ENCODE results near the gene UCK2. TPM values are rescaled to one million over a fixed set of nuclear protein-coding genes. Genes with fewer than 3 reads are reported as not detected.

UCK2 gene
- total RNA-seq, 2 experiments from 2014 or later, result 66.5 to 72.2 TPM

GRCh38 chr1:165960881-165961280, 133.5 kb downstream of the UCK2 start:
- no peaks in the 10 kb centered on the region for H3K36me3 Mint-ChIP-seq (ENCODE audit: low read depth)
- CTCF ChIA-PET, result no interaction called here
- no peak for ATAC-seq

More at GRCh38 chr1:165960881-165961280, 133.5 kb downstream of the UCK2 start:
- Mint-ChIP-seq H3K27ac (no peak overlapping the region), H3K4me1 (ENCODE audit: low read depth) (no peaks in the 10 kb centered on the region), H3K27me3 (peaks cover 4% of the 10 kb centered on the region), H3K9me3 (no peaks in the 10 kb centered on the region), H3K4me3 (no peak overlapping the region)
- intact Hi-C loops (cut with micrococcal nuclease), result no loop called here
- no peak for TF ChIP-seq CTCF (IDR thresholded peaks at IDR 0.05)
- DNase-seq, result no peak
- POLR2A ChIA-PET, result no interaction called here

Other genes starting within 250 kb of the UCK2 start
- 10 to 100 TPM; 23.8 to 26.1 TPM for gene MGST3, start 196.4 kb upstream of the UCK2 start, total RNA-seq
- 10 to 100 TPM; 25.6 to 28.2 TPM for gene ALDH9A1, start 129.1 kb upstream of the UCK2 start, total RNA-seq
- gene TMCO1, start 58.7 kb upstream of the UCK2 start, total RNA-seq, result 10 to 100 TPM; 57.9 to 60.8 TPM